Astrocyte of the cerebellum (primary cell): ENCODE results near the gene PCAT6.
A peak's percentile ranks its signal among the peaks of the same experiment; 100 is the strongest.

Experiments
- DNase-seq: peaks from one replicate; pipeline ENCODE4 v3.0.0-alpha.2; 2011; ENCODE audit warnings: low read depth
- H3K4me3 ChIP-seq: 2 replicates; pipeline ENCODE4 v1.5.1; 2011; ENCODE audit warnings: mild to moderate bottlenecking, low read depth, low read length, moderate library complexity
- in situ Hi-C: cut with HindIII; loops from 2 replicates; pipeline ENCODE4 v1.10.0; 2017; ENCODE audit warnings: low sequenced_read_pairs
- TF ChIP-seq, protein P1 (sequence below): IDR thresholded peaks from 2 replicates; pipeline ENCODE4 v1.5.1; 2012; ENCODE audit warnings: low read length, low read depth, moderate library complexity, mild to moderate bottlenecking; ENCODE audit errors: missing control alignments

Gene PCAT6

DNA sequence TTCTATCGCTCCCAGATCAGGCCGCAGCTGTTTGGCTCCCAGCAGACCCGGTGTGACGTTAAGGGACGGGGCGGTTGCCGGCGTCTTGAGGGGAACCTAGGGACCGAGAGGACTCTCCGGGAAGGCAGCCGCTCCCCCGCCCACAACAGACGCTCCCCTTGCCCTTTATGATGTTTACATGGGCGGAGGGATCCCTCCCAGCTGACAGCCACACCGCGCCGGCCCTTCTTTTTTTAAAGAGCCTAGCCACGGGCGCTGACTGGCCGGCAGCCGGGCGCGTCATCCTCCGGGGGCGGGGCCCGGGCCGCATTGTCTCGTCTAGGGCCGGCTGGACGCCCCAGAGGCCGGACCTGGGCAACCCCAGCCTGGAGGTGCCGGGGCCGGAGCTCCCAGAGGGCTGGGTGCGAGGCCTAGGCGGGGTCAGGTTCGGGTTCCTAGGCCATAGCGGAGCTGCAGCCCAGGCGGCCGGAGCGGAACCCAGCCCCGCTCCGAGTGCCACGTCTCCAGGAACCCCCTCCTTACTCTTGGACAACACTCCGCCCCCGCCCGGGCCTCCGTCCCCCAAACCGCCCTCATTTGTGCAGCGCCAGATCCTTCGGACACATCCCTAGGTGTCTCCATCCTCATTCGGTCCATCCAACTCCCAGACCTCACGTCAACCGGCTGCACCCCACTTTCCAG, at the start of gene PCAT6:
Gene PCAT6 (plus strand): TSS at position 340 of the 681 bp plus-strand sequence.
- TF ChIP-seq, protein P1, sequence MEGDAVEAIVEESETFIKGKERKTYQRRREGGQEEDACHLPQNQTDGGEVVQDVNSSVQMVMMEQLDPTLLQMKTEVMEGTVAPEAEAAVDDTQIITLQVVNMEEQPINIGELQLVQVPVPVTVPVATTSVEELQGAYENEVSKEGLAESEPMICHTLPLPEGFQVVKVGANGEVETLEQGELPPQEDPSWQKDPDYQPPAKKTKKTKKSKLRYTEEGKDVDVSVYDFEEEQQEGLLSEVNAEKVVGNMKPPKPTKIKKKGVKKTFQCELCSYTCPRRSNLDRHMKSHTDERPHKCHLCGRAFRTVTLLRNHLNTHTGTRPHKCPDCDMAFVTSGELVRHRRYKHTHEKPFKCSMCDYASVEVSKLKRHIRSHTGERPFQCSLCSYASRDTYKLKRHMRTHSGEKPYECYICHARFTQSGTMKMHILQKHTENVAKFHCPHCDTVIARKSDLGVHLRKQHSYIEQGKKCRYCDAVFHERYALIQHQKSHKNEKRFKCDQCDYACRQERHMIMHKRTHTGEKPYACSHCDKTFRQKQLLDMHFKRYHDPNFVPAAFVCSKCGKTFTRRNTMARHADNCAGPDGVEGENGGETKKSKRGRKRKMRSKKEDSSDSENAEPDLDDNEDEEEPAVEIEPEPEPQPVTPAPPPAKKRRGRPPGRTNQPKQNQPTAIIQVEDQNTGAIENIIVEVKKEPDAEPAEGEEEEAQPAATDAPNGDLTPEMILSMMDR: no peak
- in situ Hi-C loops: no loop called here
- DNase-seq: peak; percentile 88
- peak within 1 kb of the TSS; percentile 79 for H3K4me3 ChIP-seq

DNA sequence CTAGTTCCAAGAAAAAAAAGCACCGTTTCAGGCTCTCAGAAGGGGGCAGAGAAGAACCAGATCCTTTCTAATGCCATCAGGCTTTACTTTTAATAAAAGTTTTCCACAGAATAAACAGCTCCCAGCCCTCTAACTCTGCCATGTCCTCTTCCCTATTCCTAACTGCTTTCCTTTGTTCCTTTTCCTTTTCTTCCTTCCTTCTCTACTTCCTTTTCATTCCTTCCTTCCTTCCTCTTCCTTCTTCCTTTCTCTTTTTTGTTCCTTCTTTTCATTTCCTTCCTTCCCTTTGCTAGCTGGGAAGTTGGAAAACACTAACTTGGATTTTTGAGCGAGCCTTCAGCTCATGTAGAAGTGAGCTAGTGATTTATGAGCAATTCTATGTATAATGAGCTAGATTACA, 48.7 kb upstream of the PCAT6 start:
- TF ChIP-seq, protein P1: no peak
- DNase-seq: no peak
- in situ Hi-C loops: no loop called here
- no peak overlapping the region for H3K4me3 ChIP-seq

DNA sequence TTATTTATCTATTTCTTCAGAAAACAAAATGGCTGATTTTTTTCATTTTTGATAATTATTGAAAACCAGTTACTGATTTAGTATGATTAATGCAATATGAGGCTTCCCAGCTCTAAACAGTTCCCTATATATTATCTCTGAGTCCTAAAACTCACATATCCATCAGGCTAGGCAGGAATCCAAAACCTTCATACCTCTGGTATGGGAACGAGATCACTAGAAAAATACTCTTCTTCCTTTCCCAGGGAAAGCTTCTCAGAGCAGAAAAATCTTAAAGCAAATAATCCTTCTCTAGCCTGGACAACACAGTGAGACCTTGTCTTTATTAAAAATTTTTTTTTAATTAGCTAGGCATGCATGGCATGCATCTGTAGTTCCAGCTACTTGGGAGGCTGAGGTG, 45.0 kb upstream of the PCAT6 start:
- DNase-seq: no peak
- in situ Hi-C loops: no loop called here

DNA sequence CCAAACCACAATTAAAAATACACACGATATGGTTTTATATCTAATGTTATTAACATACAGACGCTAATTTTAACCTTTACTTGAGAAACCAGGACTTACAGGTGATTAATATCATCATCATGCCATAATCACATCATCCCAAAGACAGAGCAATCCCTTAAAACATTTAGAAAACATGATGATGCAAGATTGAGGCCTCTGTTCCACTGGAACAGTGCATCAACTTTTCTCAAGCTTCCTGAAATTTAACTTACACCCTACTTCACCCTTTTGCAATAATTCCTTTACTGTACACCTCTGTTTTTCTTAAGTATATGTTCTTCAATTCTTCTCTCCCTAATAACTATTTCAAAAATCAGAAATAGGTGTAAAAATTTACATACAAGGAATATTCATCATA, 40.6 kb upstream of the PCAT6 start:
- TF ChIP-seq, protein P1: no peak
- in situ Hi-C loops: no loop called here
- no peak overlapping the region for H3K4me3 ChIP-seq
- no peak for DNase-seq

More for the DNA sequence above, 45.0 kb upstream of the PCAT6 start:
- TF ChIP-seq, protein P1: no peak
- no peak overlapping the region for H3K4me3 ChIP-seq

DNA sequence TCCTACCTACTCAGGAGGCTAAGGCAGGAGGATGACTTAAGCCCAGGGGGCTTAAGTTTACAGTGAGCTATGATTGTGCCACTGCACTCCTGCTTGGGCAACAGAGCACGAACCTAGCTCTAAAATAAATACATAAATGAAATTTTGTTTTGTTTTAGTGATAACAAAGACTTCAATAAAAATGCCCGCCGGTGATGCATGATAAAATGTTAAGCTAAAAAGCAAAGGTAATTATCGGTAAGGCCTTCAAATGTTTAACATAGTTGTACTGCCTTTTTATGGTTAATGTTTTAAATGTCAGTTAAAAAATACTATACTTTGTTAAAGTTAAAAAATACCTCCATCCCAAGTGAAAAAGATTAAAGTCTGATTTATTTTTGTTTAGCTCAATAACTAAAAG, 29.6 kb upstream of the PCAT6 start:
- TF ChIP-seq, protein P1: no peak
- no peak overlapping the region for H3K4me3 ChIP-seq
- in situ Hi-C loops: no loop called here
- DNase-seq: no peak

DNA sequence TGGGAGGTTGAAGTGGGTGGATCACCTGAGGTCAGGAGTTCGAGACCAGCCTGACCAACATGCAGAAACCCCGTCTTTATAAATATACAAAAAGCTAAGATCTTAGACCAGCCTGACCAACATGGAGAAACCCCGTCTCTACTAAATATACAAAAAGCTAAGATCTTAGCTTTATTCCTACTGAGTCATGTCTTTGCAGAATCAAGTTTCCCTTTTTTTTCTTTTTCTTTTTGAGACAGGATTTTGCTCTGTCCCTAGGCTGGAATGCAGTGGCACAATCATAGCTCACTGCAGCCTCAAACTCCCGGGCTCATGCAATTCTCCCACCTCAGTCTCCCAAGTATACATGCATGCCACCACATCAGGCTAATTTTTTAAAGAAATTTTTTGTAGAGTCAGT, 23.9 kb upstream of the PCAT6 start:
- H3K4me3 ChIP-seq: no peak overlapping the region
- TF ChIP-seq, protein P1: no peak
- in situ Hi-C loops: no loop called here
- DNase-seq: no peak
